BE2C (cell line): ENCODE measurements around the gene TECPR2.
"Not testable (repeated sequence)": the region's sequence is repeated elsewhere in the genome, so short reads cannot be mapped to it uniquely, and the experiment has no call there.

Source experiments
- DNase-seq: peaks from one replicate; pipeline ENCODE4 v3.0.0-alpha.2; 2020
- H3K27me3 ChIP-seq: fragments of 250-450 bp; sonication (Bioruptor Pico); 2 replicates; pipeline ENCODE4 v1.5.1; 2020; ENCODE audit warnings: mild to moderate bottlenecking
- H3K36me3 ChIP-seq: fragments of 250-450 bp; sonication (Bioruptor Pico); 2 replicates; pipeline ENCODE4 v1.5.1; 2020; ENCODE audit warnings: mild to moderate bottlenecking
- H3K4me1 ChIP-seq: fragments of 250-450 bp; sonication (Bioruptor Pico); 2 replicates; pipeline ENCODE4 v1.5.1; 2020
- H3K4me3 ChIP-seq: 2 replicates; pipeline ENCODE4 v1.5.1; 2011; ENCODE audit warnings: low read depth, low read length
- H3K9me3 ChIP-seq: fragments of 250-450 bp; sonication (Bioruptor Pico); 2 replicates; pipeline ENCODE4 v1.5.1; 2020
- CTCF ChIP-seq: IDR thresholded peaks from 2 replicates; pipeline ENCODE4 v1.5.1; 2012; ENCODE audit warnings: mild to moderate bottlenecking, low read depth, low read length

TECPR2 gene

GRCh38 chr14:102544747-102545460 lies 182.2 kb downstream of the TECPR2 start:
- TF ChIP-seq CTCF, result no peak
- Histone ChIP-seq H3K4me1 (peaks cover 8% of the 10 kb centered on the region), H3K9me3 (no peaks in the 10 kb centered on the region), H3K4me3 (no peak overlapping the region), H3K36me3 (no peaks in the 10 kb centered on the region), H3K27me3 (no peaks in the 10 kb centered on the region)
- DNase-seq, result no peak

DNA sequence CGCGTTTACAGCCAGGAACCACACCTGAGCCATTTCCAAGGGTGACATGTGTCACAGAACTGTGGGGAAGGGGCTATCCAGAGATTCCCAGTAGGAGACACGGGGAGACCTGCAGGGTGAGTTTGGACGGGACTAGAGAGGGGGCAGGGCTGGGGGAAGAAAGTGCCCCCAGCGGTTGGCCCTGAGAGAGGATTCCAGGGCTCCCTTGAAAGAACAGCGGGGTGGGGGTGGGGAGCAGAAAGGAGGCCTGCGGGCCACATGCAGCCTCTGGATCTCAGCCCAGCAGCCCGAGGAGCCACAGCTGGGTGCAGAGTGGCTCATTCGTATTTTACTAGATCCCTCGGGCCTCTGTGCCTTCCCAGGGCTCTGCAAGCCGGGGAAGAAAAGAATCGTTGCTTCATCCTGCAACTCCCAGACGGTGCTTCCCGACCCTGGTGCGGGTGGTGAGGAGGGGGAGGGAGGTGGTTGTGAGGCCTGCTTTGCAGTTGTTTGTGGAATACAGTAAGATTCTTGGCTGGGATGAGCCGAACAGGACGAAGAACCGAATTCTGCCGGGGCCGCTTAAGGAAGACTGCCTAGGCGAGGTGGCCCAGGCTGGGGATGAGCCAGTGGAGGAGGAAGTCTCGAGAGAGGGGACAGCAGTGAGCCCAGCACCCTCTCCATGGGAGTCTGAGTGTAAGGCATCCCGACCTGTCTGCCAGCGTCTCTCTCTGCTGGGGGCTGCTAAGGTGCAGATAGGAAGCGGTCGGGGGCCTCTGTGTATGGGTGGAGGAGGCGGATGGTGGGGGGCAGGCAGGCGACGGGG lies 182.9 kb downstream of the TECPR2 start:
- TF ChIP-seq CTCF, result no peak
- no peak overlapping the region for H3K4me3 ChIP-seq
- H3K4me1 ChIP-seq, result peaks cover 4% of the 10 kb centered on the region
- H3K27me3 ChIP-seq, result no peaks in the 10 kb centered on the region
- H3K9me3 ChIP-seq, result no peaks in the 10 kb centered on the region
- DNase-seq, result no peak
- no peaks in the 10 kb centered on the region for H3K36me3 ChIP-seq

DNA sequence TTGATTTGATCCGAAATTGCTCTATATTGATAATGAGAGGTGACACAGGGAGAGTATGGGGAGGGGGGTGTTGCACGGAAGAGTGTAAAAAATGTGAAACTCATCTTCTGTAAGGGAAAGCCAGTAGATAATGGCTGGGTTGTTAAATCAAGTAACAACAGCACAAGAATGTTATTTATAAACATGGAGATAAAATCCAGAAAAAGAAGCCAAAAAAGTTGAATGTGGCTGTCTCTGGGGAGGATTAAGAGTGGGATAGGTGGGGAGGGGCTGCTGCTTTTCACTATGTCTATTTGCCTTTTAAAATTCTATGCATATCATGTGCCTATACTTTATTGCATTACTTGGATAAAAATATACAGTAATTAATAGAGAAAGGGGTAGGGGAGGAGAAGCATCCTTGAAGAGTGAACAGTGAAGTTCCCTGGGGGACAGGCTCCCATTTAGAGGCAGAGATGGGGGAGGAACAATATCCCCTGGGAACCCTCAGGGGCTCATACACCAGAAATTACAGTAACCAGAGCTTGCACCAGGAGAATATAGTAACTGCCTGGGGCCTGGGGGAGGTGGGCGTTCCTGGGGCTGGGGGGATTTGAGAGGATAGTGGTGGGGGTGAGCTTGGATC lies 186.0 kb downstream of the TECPR2 start:
- Histone ChIP-seq H3K27me3 (no peaks in the 10 kb centered on the region), H3K9me3 (no peaks in the 10 kb centered on the region), H3K4me3 (no peak overlapping the region), H3K4me1 (no peaks in the 10 kb centered on the region; the same call in 1 of the 2 replicates), H3K36me3 (no peaks in the 10 kb centered on the region)
- DNase-seq, result no peak
- TF ChIP-seq CTCF, result no peak

GRCh38 chr14:102550927-102551401 lies 188.2 kb downstream of the TECPR2 start:
- not testable (repeated sequence) for H3K9me3 ChIP-seq, H3K4me1 ChIP-seq, H3K36me3 ChIP-seq, H3K4me3 ChIP-seq, DNase-seq, H3K27me3 ChIP-seq
